GM12878 (cell line): Measurements from ENCODE around the gene DNMT1. TPM values are rescaled to one million over a fixed set of nuclear protein-coding genes. Genes with fewer than 3 reads are reported as not detected.
A peak's percentile ranks its signal among the peaks of the same experiment; 100 is the strongest.

Experiments
- ATAC-seq: fragments of 200-7000 bp; cut with Tn5 transposase; 3 replicates; pipeline ENCODE4 v1.9.1; 2020; ENCODE audit warnings: mild to moderate bottlenecking, moderate library complexity
- BruUV-seq: library from RNA; stranded (reverse); fragments of 400-500 nt; replicated peaks from 2 replicates; lab custom pipeline; 2021; lab: Mats Ljungman, UMichigan
- CTCF ChIA-PET: fragments of 300-600 bp; sonication (Branson Sonifier 250); formaldehyde crosslinking; extraction: SDS; loops from one replicate; lab custom pipeline; 2021; ENCODE audit warnings: inconsistent platforms; lab: Yijun Ruan, JAX
- POLR2A ChIA-PET: fragments of 350-600 bp; formaldehyde crosslinking; extraction: SDS; loops from one replicate; lab custom pipeline; 2021; ENCODE audit warnings: inconsistent platforms; lab: Charles Lee
- RAD21 ChIA-PET: fragments of 300-600 bp; sonication (Branson Sonifier 250); formaldehyde crosslinking; loops from one replicate; lab custom pipeline; 2023; ENCODE audit warnings: antibody characterized with exemption; ENCODE audit not compliant: unreplicated experiment; lab: Charles Lee
- SMC1A ChIA-PET: fragments of 300-600 bp; sonication (Branson Sonifier 250); formaldehyde crosslinking; loops from one replicate; lab custom pipeline; 2023; ENCODE audit not compliant: unreplicated experiment, uncharacterized antibody; lab: Charles Lee
- DNase-seq: peaks from one replicate; pipeline ENCODE4 v3.0.0-alpha.2; 2011; ENCODE audit warnings: low read depth, low spot score
- FAIRE-seq: peaks from 3 replicates; lab custom pipeline; 2011; peaks lifted over from hg19 to GRCh38; lab: Jason Lieb, UNC
- H2AFZ ChIP-seq: 2 replicates; pipeline ENCODE4 v1.6.0; 2011; ENCODE audit warnings: low read depth, low read length, control low read depth; ENCODE audit not compliant: control insufficient read depth
- H3K27ac ChIP-seq: 2 replicates; pipeline ENCODE4 v1.5.1; 2011; ENCODE audit warnings: control low read depth; ENCODE audit not compliant: control insufficient read depth, insufficient read depth
- H3K27me3 ChIP-seq, 2 experiments: replicated peaks in 1 of 2; 2 replicates each; pipeline versions ENCODE4 v1.6.0 to v1.6.1; 2011; ENCODE audit warnings: low read length in 1 of 2; ENCODE audit not compliant: control insufficient read depth in 2 of 2, insufficient read depth in 2 of 2
- H3K36me3 ChIP-seq, 2 experiments: 2 replicates each; pipeline ENCODE4 v1.5.1; 2011; ENCODE audit warnings: low read length in 1 of 2; ENCODE audit not compliant: control insufficient read depth in 2 of 2, insufficient read depth in 2 of 2
- H3K4me1 ChIP-seq: 2 replicates; pipeline ENCODE4 v1.6.1; 2011; ENCODE audit warnings: mild to moderate bottlenecking, low read length, moderate library complexity, mixed read lengths; ENCODE audit not compliant: control insufficient read depth, insufficient read depth
- H3K4me2 ChIP-seq: 2 replicates; pipeline ENCODE4 v1.6.0; 2011; ENCODE audit warnings: control low read depth; ENCODE audit not compliant: control insufficient read depth, insufficient read depth
- H3K4me3 ChIP-seq: fragments of 200-600 bp; sonication (generic); 2 replicates; pipeline ENCODE4 v1.5.1; 2016
- H3K79me2 ChIP-seq: 2 replicates; pipeline ENCODE4 v1.6.0; 2011; ENCODE audit warnings: low read length; ENCODE audit not compliant: control insufficient read depth, insufficient read depth
- H3K9ac ChIP-seq: 2 replicates; pipeline ENCODE4 v1.8.0; 2011; ENCODE audit warnings: low read length, control low read depth, mixed read lengths; ENCODE audit not compliant: control insufficient read depth, insufficient read depth
- H3K9me3 ChIP-seq: replicated peaks from 3 replicates; pipeline ENCODE4 v1.5.1; 2011; ENCODE audit warnings: mild to moderate bottlenecking, low read length; ENCODE audit not compliant: control insufficient read depth, insufficient read depth
- H4K20me1 ChIP-seq: 2 replicates; pipeline ENCODE4 v1.6.0; 2011; ENCODE audit not compliant: control insufficient read depth, insufficient read depth
- GATAD2B ChIP-seq: fragments of 450-650 bp; conservative IDR thresholded peaks from 2 replicates; pipeline ENCODE4 v1.6.1; 2017; ENCODE audit warnings: low read depth, mild to moderate bottlenecking, moderate library complexity
- IRF4 ChIP-seq: IDR thresholded peaks from 2 replicates; pipeline ENCODE4 v1.6.1; 2011; ENCODE audit warnings: low read depth, low read length
- POLR2A ChIP-seq: IDR thresholded peaks from 2 replicates; pipeline ENCODE4 v1.6.1; 2011; ENCODE audit warnings: low read depth, mild to moderate bottlenecking, low read length
- POU2F2 ChIP-seq: IDR thresholded peaks from 3 replicates; pipeline ENCODE4 v1.6.1; 2011; ENCODE audit warnings: low read depth, mild to moderate bottlenecking, low read length, borderline replicate concordance
- WGBS: methylation state at CpG from one replicate; pipeline ENCODE4 v1.1.6; 2016; ENCODE audit warnings: low lambda C conversion rate; ENCODE audit not compliant: insufficient replicate concordance, insufficient coverage; ENCODE audit errors: missing lambda C conversion rate; 5-methylcytosine and 5-hydroxymethylcytosine counted together
- in situ Hi-C: fragments of 300-500 bp; cut with MboI; formaldehyde crosslinking; loops from 9 replicates; pipeline ENCODE4 v1.14.3; 2018; ENCODE audit warnings: mixed read lengths
- intact Hi-C: fragments of 100-400 bp; cut with micrococcal nuclease; formaldehyde crosslinking; loops from one replicate; pipeline ENCODE4 v1.14.2; 2022; ENCODE audit not compliant: unreplicated experiment
- polyA plus RNA-seq, 11 experiments: library from polyadenylated mRNA; depleted of rRNA in 4 of 11; unstranded in 6 of 11; stranded (reverse) in 5 of 11; fragments of >200 nt; fragmentation: Nextera tagmentation in 4 of 11; fragmentation: Illumina TruSeq in 1 of 11; extraction: Ambion mirVana in 4 of 11; extraction: Trizol in 1 of 11; gene quantifications; 1 replicate in 1 of 11; 2 replicates in 10 of 11; pipeline versions ENCODE4 v1.2.1 to v1.2.3, GENCODE V29; 2011 to 2016; ENCODE audit warnings: inconsistent platforms in 2 of 11, missing spikeins in 2 of 11, low read depth in 1 of 11
- total RNA-seq, 4 experiments: library from RNA; depleted of rRNA in 3 of 4; stranded (reverse); fragments of >200 nt in 3 of 4; fragmentation: Illumina TruSeq in 1 of 4; extraction: Trizol in 1 of 4; gene quantifications; 2 replicates each; pipeline versions ENCODE4 v1.2.1 to v1.2.3, GENCODE V29; 2013 to 2021
- TF ChIP-seq, protein P1 (sequence below): IDR thresholded peaks from 2 replicates; pipeline ENCODE4 v1.6.1; 2011; ENCODE audit warnings: borderline replicate concordance, low read depth, mild to moderate bottlenecking, moderate library complexity, mixed read lengths, low read length; ENCODE audit not compliant: insufficient read depth; ENCODE audit errors: extremely low read length

DNMT1 gene
- total and polyA plus RNA-seq, 10 of the 15 experiments (the other 5 are each of a cell fraction or from before 2014, with no cell fraction given), result 70.0 to 290 (median 133) TPM

- 92% methylated on average over 14 of the region's 14 CpGs for WGBS
- ChIA-PET CTCF (interaction anchor here (9.8 kb wide), 1 partner anchor 9 kb away, joined by 171 read pairs; the partner anchor contains the start of gene ANGPTL6), RAD21 (no interaction called here)
- no peak for ATAC-seq
- Histone ChIP-seq H3K79me2 (peaks cover 61% of the 10 kb centered on the region), H4K20me1 (no peaks in the 10 kb centered on the region), H3K36me3 (peaks cover 18 to 39% of the 10 kb centered on the region in 2 experiments; a peak in 3 of 4 replicates), H3K9ac (no peak overlapping the region; the same call in 1 of the 2 replicates), H3K27ac (no peak overlapping the region), H3K4me3 (no peak overlapping the region), H3K4me1 (peaks cover 56% of the 10 kb centered on the region)
- in situ Hi-C loops, result no loop called here
- no TSS peak for BruUV-seq
- TF ChIP-seq, protein P1, sequence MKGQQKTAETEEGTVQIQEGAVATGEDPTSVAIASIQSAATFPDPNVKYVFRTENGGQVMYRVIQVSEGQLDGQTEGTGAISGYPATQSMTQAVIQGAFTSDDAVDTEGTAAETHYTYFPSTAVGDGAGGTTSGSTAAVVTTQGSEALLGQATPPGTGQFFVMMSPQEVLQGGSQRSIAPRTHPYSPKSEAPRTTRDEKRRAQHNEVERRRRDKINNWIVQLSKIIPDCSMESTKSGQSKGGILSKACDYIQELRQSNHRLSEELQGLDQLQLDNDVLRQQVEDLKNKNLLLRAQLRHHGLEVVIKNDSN, result no peak
- TF ChIP-seq IRF4 (no peak), POLR2A (0 out of 2 replicates have a peak, but pooled peaks have one; percentile 14), GATAD2B (no peak), POU2F2 (no peak)
- TF ChIP-seq, all 136 proteins: peak for 1
- Histone ChIP-seq H3K27me3 (no peaks in the 10 kb centered on the region), H3K9me3 (no peaks in the 10 kb centered on the region), H3K4me2 (peak overlapping the region; percentile 28), H2AFZ (no peak overlapping the region)
- no peak for FAIRE-seq
- SMC1A ChIA-PET, result interaction anchor here (11.4 kb wide), 1 partner anchor 10 kb away, joined by 150 read pairs; the partner anchor contains the start of gene ANGPTL6
- intact Hi-C loops, result loop anchor here (10.0 kb wide), 1 partner anchor 275 kb away; the partner anchor contains the start of gene TYK2
- DNase-seq, result no peak
- POLR2A ChIA-PET, result interaction anchor here (0.6 to 2.6 kb wide), 6 partner anchors 10 to 180 kb away, joined by 3 to 18 read pairs (median 4); no protein-coding TSS in a partner anchor
Measured at GRCh38 chr19:10109528-10109927, 85.2 kb downstream of the DNMT1 start.
